Loucy (cell line): ENCODE results near the gene CNTN1.

Experiments used
- H2AFZ ChIP-seq: fragments of 200-600 bp; sonication (generic); 2 replicates; pipeline ENCODE4 v1.6.0; 2016; ENCODE audit warnings: antibody characterized with exemption, mild to moderate bottlenecking, low read length, moderate library complexity
- H3F3A ChIP-seq: fragments of 200-600 bp; 2 replicates; pipeline ENCODE4 v1.6.0; 2016; ENCODE audit warnings: antibody characterized with exemption, low read depth, mild to moderate bottlenecking
- H3K27me3 ChIP-seq: fragments of 200-600 bp; sonication (generic); 2 replicates; pipeline ENCODE4 v1.6.1; 2014; ENCODE audit warnings: low read length, mild to moderate bottlenecking; ENCODE audit not compliant: insufficient read depth, poor library complexity, severe bottlenecking
- H3K36me3 ChIP-seq: fragments of 200-600 bp; sonication (generic); 2 replicates; pipeline ENCODE4 v1.6.1; 2016; ENCODE audit warnings: low read length; ENCODE audit not compliant: insufficient read depth
- H3K4me1 ChIP-seq: fragments of 200-600 bp; sonication (generic); 2 replicates; pipeline ENCODE4 v1.5.1; 2014; ENCODE audit warnings: low read length, mild to moderate bottlenecking; ENCODE audit not compliant: insufficient read depth, poor library complexity, severe bottlenecking
- H3K4me2 ChIP-seq: fragments of 200-600 bp; sonication (generic); 2 replicates; pipeline ENCODE4 v1.6.0; 2014; ENCODE audit warnings: antibody characterized with exemption, low read length, low read depth, mild to moderate bottlenecking; ENCODE audit not compliant: poor library complexity, severe bottlenecking
- H3K4me3 ChIP-seq: fragments of 200-600 bp; sonication (generic); 2 replicates; pipeline ENCODE4 v1.5.1; 2014; ENCODE audit warnings: low read length, mild to moderate bottlenecking, mixed read lengths; ENCODE audit not compliant: poor library complexity, severe bottlenecking
- H3K79me2 ChIP-seq: fragments of 200-600 bp; sonication (generic); 2 replicates; pipeline ENCODE4 v1.6.1; 2014; ENCODE audit warnings: low read length; ENCODE audit not compliant: insufficient read depth
- H3K9ac ChIP-seq: fragments of 200-600 bp; sonication (generic); 2 replicates; pipeline ENCODE4 v1.6.0; 2014; ENCODE audit warnings: mild to moderate bottlenecking, low read depth, low read length, moderate library complexity; ENCODE audit not compliant: poor library complexity, severe bottlenecking
- H3K9me2 ChIP-seq: fragments of 200-600 bp; sonication (generic); replicated peaks from 2 replicates; pipeline ENCODE4 v1.6.1; 2016; ENCODE audit warnings: low read depth, low read length, mixed read lengths
- H3K9me3 ChIP-seq: fragments of 200-600 bp; sonication (generic); 2 replicates; pipeline ENCODE4 v1.6.1; 2014; ENCODE audit warnings: mild to moderate bottlenecking, antibody characterized with exemption, low read length, low read depth; ENCODE audit not compliant: insufficient read depth
- H4K20me1 ChIP-seq: fragments of 200-600 bp; sonication (generic); 2 replicates; pipeline ENCODE4 v1.6.0; 2014; ENCODE audit warnings: antibody characterized with exemption, low read length, mild to moderate bottlenecking; ENCODE audit not compliant: insufficient read depth, poor library complexity, severe bottlenecking
- EZH2phosphoT487 ChIP-seq: fragments of 200-600 bp; IDR thresholded peaks from 2 replicates; pipeline ENCODE4 v1.6.1; 2018; ENCODE audit warnings: antibody characterized with exemption, mild to moderate bottlenecking, moderate library complexity, borderline replicate concordance
- TF ChIP-seq, protein P1 (sequence below): fragments of 200-600 bp; sonication (generic); conservative IDR thresholded peaks from 2 replicates; pipeline ENCODE4 v1.5.1; 2014; ENCODE audit warnings: mild to moderate bottlenecking, antibody characterized with exemption, low read length

The CNTN1 gene

DNA sequence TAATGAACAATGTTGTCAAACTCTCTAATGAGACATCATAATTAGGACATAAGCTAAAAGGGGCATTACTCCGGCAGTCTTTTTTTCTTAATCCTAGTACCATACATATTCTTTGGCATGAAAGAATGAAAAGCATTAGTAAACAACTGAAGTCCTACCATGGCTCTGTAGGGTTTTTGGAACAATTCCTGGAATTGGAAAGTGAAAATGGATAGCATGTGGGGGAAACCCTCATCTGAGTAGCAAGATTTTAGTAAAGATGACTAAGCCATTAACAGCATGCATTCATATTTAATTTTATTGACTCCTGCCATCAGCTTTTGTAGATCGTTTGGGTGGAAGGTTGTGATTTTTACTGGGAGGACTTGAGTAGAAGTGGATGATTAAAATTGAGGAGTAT lies 279.7 kb downstream of the CNTN1 start:
- no peak overlapping the region for H3K4me3 ChIP-seq
- no peak overlapping the region for H3K4me2 ChIP-seq
- H3K9me3 ChIP-seq: no peaks in the 10 kb centered on the region
- no peaks in the 10 kb centered on the region for H4K20me1 ChIP-seq
- TF ChIP-seq, protein P1, sequence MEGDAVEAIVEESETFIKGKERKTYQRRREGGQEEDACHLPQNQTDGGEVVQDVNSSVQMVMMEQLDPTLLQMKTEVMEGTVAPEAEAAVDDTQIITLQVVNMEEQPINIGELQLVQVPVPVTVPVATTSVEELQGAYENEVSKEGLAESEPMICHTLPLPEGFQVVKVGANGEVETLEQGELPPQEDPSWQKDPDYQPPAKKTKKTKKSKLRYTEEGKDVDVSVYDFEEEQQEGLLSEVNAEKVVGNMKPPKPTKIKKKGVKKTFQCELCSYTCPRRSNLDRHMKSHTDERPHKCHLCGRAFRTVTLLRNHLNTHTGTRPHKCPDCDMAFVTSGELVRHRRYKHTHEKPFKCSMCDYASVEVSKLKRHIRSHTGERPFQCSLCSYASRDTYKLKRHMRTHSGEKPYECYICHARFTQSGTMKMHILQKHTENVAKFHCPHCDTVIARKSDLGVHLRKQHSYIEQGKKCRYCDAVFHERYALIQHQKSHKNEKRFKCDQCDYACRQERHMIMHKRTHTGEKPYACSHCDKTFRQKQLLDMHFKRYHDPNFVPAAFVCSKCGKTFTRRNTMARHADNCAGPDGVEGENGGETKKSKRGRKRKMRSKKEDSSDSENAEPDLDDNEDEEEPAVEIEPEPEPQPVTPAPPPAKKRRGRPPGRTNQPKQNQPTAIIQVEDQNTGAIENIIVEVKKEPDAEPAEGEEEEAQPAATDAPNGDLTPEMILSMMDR: no peak
- TF ChIP-seq EZH2phosphoT487: no peak
- no peaks in the 10 kb centered on the region for H3K27me3 ChIP-seq
- H3K79me2 ChIP-seq: no peaks in the 10 kb centered on the region
- no peaks in the 10 kb centered on the region for H3K4me1 ChIP-seq
- H3K9me2 ChIP-seq: no peaks in the 10 kb centered on the region
- H2AFZ ChIP-seq: 0 out of 2 replicates have a peak overlapping the region, but pooled peaks have one; percentile 21
- H3F3A ChIP-seq: no peaks in the 10 kb centered on the region
- H3K9ac ChIP-seq: no peak overlapping the region
- H3K36me3 ChIP-seq: no peaks in the 10 kb centered on the region

GRCh38 chr12:40976546-40976945 lies 284.3 kb downstream of the CNTN1 start:
- TF ChIP-seq, protein P1: no peak
- no peak for TF ChIP-seq EZH2phosphoT487
- Histone ChIP-seq H3K4me3 (no peak overlapping the region), H3K4me2 (no peak overlapping the region), H3K36me3 (no peaks in the 10 kb centered on the region), H3K27me3 (no peaks in the 10 kb centered on the region), H3K4me1 (no peaks in the 10 kb centered on the region), H2AFZ (no peak overlapping the region; the same call in 1 of the 2 replicates), H3F3A (no peaks in the 10 kb centered on the region), H4K20me1 (no peaks in the 10 kb centered on the region), H3K9ac (no peak overlapping the region), H3K9me3 (no peaks in the 10 kb centered on the region), H3K9me2 (no peaks in the 10 kb centered on the region), H3K79me2 (no peaks in the 10 kb centered on the region)

DNA sequence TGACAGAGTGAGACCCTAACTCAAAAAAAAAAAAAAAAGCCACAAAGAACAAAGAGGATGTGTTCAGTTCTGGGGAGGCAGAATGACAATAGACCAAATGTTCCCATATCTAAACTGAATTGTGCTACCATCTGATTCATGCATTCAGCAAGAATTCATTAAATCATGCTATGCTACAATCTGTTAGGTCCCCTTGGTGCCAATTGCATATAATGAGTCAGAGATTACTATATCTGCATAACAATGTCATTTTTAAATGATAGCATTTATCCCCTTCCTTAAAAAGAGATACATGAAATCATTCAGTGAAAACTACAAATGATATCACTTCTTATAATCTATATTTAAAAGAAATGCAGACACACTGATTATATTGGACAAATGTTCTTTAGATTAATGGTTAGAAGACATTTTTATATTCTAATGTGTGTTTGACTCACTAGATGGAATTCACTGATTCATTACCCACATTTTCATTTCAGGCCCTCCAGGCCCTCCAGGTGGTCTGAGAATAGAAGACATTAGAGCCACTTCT lies 288.3 kb downstream of the CNTN1 start:
- Histone ChIP-seq H3K4me2 (no peak overlapping the region), H3K4me1 (no peaks in the 10 kb centered on the region), H3K36me3 (no peaks in the 10 kb centered on the region), H3K9me3 (no peaks in the 10 kb centered on the region), H4K20me1 (no peaks in the 10 kb centered on the region), H2AFZ (no peak overlapping the region), H3K9ac (no peak overlapping the region), H3K9me2 (no peaks in the 10 kb centered on the region), H3F3A (no peaks in the 10 kb centered on the region), H3K79me2 (no peaks in the 10 kb centered on the region), H3K27me3 (no peaks in the 10 kb centered on the region), H3K4me3 (no peak overlapping the region)
- no peak for TF ChIP-seq EZH2phosphoT487
- TF ChIP-seq, protein P1: no peak
